ENCODE data around the gene TTC21A. TPM values are rescaled to one million over a fixed set of nuclear protein-coding genes. Genes with fewer than 3 reads are reported as not detected.
A peak's percentile ranks its signal among the peaks of the same experiment; 100 is the strongest.

Gene TTC21A
- total RNA-seq, 4 donors from 2014 or later = 1.7 to 8.6 (median 3.9) TPM

DNA sequence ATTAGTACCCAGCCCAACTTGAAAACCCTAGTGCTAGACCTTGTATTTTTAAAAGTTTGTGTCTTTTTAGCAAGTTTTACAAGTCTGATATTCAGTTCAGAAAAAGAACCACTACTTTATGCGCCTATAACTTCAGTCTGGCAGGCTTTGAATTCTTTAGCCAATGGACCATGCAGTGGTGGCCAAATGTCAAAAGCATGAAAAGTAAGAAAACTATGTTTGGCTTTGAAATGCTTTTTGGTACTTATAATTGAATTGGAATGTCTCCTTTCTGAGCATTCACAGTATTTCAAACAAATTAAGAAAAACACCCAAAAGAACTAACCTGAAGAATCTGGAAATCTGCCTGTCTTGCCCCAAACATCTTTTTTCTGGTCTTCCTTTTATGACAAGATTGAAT, 42.8 kb upstream of the TTC21A start:
- DNase-seq (ENCODE audit: extremely low spot score) = no peak
- Histone ChIP-seq H3K27ac (replicated peaks in 1 of 4) (no peak overlapping the region), H3K36me3 (peaks cover 17 to 55% (median 39%) of the 10 kb centered on the region in 4 donors)

DNA sequence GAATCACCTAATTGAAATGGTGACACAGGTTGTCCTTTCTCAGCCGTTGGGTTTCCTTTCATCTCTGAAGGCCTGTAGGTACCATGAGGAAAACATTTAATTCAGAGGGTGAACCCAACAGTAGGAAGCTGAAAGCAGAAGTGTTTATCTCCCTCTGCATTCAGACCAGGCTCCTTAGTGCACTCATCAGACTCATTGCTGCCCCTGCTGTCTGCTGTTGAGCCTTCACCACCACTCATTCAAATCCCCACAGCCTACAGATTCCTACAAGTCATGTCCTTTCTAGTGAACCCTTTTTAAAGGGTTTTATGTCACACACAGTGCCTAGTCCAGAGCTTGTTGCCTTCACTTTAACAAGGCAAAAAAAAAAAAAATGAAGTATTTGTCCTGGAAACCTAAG, 42.3 kb upstream of the TTC21A start:
- H3K4me3 ChIP-seq = no peak overlapping the region
- no peaks in the 10 kb centered on the region for H3K27me3 ChIP-seq
- TF ChIP-seq, protein P1, sequence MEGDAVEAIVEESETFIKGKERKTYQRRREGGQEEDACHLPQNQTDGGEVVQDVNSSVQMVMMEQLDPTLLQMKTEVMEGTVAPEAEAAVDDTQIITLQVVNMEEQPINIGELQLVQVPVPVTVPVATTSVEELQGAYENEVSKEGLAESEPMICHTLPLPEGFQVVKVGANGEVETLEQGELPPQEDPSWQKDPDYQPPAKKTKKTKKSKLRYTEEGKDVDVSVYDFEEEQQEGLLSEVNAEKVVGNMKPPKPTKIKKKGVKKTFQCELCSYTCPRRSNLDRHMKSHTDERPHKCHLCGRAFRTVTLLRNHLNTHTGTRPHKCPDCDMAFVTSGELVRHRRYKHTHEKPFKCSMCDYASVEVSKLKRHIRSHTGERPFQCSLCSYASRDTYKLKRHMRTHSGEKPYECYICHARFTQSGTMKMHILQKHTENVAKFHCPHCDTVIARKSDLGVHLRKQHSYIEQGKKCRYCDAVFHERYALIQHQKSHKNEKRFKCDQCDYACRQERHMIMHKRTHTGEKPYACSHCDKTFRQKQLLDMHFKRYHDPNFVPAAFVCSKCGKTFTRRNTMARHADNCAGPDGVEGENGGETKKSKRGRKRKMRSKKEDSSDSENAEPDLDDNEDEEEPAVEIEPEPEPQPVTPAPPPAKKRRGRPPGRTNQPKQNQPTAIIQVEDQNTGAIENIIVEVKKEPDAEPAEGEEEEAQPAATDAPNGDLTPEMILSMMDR (IDR thresholded peaks at IDR 0.05) = peak in 1 of 3 experiments; percentile 15
- no peak for TF ChIP-seq POLR2A (IDR thresholded peaks at IDR 0.05; ENCODE audit: low read depth)
- 45% methylated on average over 1 of the region's 1 CpG for WGBS
- H3K27ac ChIP-seq (replicated peaks in 1 of 4) = no peak overlapping the region
- H3K36me3 ChIP-seq = peaks cover 17 to 61% (median 43%) of the 10 kb centered on the region in 4 donors
- peaks cover 0 to 6% (median 2%) of the 10 kb centered on the region in 4 donors for H3K4me1 ChIP-seq
- DNase-seq (ENCODE audit: extremely low spot score) = no peak
- no peaks in the 10 kb centered on the region for H3K9me3 ChIP-seq
- intact Hi-C loops (cut with DNase I) = no loop called here

More for the DNA sequence above, 42.8 kb upstream of the TTC21A start:
- H3K27me3 ChIP-seq = no peaks in the 10 kb centered on the region
- no peaks in the 10 kb centered on the region for H3K9me3 ChIP-seq
- intact Hi-C loops (cut with DNase I) = no loop called here
- H3K4me3 ChIP-seq = no peak overlapping the region
- H3K4me1 ChIP-seq = peaks cover 0 to 6% (median 2%) of the 10 kb centered on the region in 4 donors
- WGBS = 96% methylated on average over 1 of the region's 1 CpG
- TF ChIP-seq EP300 (IDR thresholded peaks at IDR 0.05) = no peak
- no peak for TF ChIP-seq POLR2AphosphoS5 (IDR thresholded peaks at IDR 0.05)
- TF ChIP-seq, protein P1 (IDR thresholded peaks at IDR 0.05) = no peak
- TF ChIP-seq POLR2A (IDR thresholded peaks at IDR 0.05; ENCODE audit: low read depth) = no peak

- Histone ChIP-seq H3K36me3 (peaks cover 24 to 81% (median 56%) of the 10 kb centered on the region in 4 donors), H3K9me3 (no peaks in the 10 kb centered on the region)
These were observed 40.2 kb upstream of the TTC21A start for GRCh38 chr3:39067286-39067685.

GRCh38 chr3:39068556-39068955, 38.9 kb upstream of the TTC21A start:
- H3K9me3 ChIP-seq = no peaks in the 10 kb centered on the region
- WGBS = 65% methylated on average over 3 of the region's 3 CpGs
- no peak overlapping the region for H3K4me3 ChIP-seq
- DNase-seq (ENCODE audit: extremely low spot score) = no peak
- no peaks in the 10 kb centered on the region for H3K27me3 ChIP-seq
- intact Hi-C loops (cut with DNase I) = no loop called here
- peaks cover 28 to 91% (median 66%) of the 10 kb centered on the region in 4 donors for H3K36me3 ChIP-seq
- peaks cover 0 to 6% (median 0%) of the 10 kb centered on the region in 4 donors for H3K4me1 ChIP-seq
- TF ChIP-seq POLR2A (IDR thresholded peaks at IDR 0.05; ENCODE audit: low read depth) (no peak), POLR2AphosphoS5 (IDR thresholded peaks at IDR 0.05) (no peak), EP300 (IDR thresholded peaks at IDR 0.05) (no peak)
- TF ChIP-seq, protein P1 (IDR thresholded peaks at IDR 0.05) = no peak
- H3K27ac ChIP-seq (replicated peaks in 1 of 4) = no peak overlapping the region

More at GRCh38 chr3:39067286-39067685, 40.2 kb upstream of the TTC21A start:
- H3K4me1 ChIP-seq = peaks cover 0 to 6% (median 1%) of the 10 kb centered on the region in 4 donors
- no peaks in the 10 kb centered on the region for H3K27me3 ChIP-seq
- TF ChIP-seq POLR2A (IDR thresholded peaks at IDR 0.05; ENCODE audit: low read depth) (no peak), POLR2AphosphoS5 (IDR thresholded peaks at IDR 0.05) (no peak), EP300 (IDR thresholded peaks at IDR 0.05) (no peak)
- TF ChIP-seq, protein P1 (IDR thresholded peaks at IDR 0.05) = no peak
- no peak overlapping the region for H3K27ac ChIP-seq (replicated peaks in 1 of 4)
- no peak for DNase-seq (ENCODE audit: extremely low spot score)
- no peak overlapping the region for H3K4me3 ChIP-seq
- WGBS = 50% methylated on average over 1 of the region's 1 CpG
- intact Hi-C loops (cut with DNase I) = no loop called here

GRCh38 chr3:39075910-39076309, 31.6 kb upstream of the TTC21A start:
- Histone ChIP-seq H3K4me3 (no peak overlapping the region), H3K4me1 (no peaks in the 10 kb centered on the region), H3K27me3 (no peaks in the 10 kb centered on the region), H3K9me3 (no peaks in the 10 kb centered on the region), H3K36me3 (peaks cover 42 to 97% (median 76%) of the 10 kb centered on the region in 4 donors), H3K27ac (replicated peaks in 1 of 4) (no peak overlapping the region)
- intact Hi-C loops (cut with DNase I) = no loop called here
- TF ChIP-seq POLR2AphosphoS5 (IDR thresholded peaks at IDR 0.05) = no peak
- no peak for TF ChIP-seq EP300 (IDR thresholded peaks at IDR 0.05)
- TF ChIP-seq, protein P1 (IDR thresholded peaks at IDR 0.05) = no peak
- no peak for DNase-seq (ENCODE audit: extremely low spot score)
- 96% methylated on average over 10 of the region's 10 CpGs for WGBS
